HG02852 (cell line): ENCODE measurements around the gene OTOF.

Experiments
- ATAC-seq: cut with Tn5 transposase; IDR thresholded peaks from one replicate; pipeline ENCODE4 v1.9.1; 2021; ENCODE audit warnings: mild to moderate bottlenecking, moderate library complexity; ENCODE audit not compliant: unreplicated experiment

The OTOF gene

GRCh38 chr2:26503231-26503880 lies 25.4 kb upstream of the OTOF start:
- no peak for ATAC-seq

GRCh38 chr2:26500406-26500805 lies 22.5 kb upstream of the OTOF start:
- ATAC-seq = no peak

- no peak for ATAC-seq
Observed at GRCh38 chr2:26495705-26496297, 17.9 kb upstream of the OTOF start.

- no peak for ATAC-seq
Observed at GRCh38 chr2:26494891-26495290, 17.0 kb upstream of the OTOF start.

GRCh38 chr2:26494199-26494598 lies 16.3 kb upstream of the OTOF start:
- no peak for ATAC-seq

- no peak for ATAC-seq
Observed at GRCh38 chr2:26493566-26493965, 15.6 kb upstream of the OTOF start.

- no peak for ATAC-seq
Observed at GRCh38 chr2:26492749-26493515, 15.0 kb upstream of the OTOF start.

GRCh38 chr2:26491563-26492167 lies 13.7 kb upstream of the OTOF start:
- ATAC-seq = no peak

- no peak for ATAC-seq
Observed at GRCh38 chr2:26489213-26489850, 11.4 kb upstream of the OTOF start.

GRCh38 chr2:26488463-26489212 lies 10.7 kb upstream of the OTOF start:
- no peak for ATAC-seq

- no peak for ATAC-seq
Observed at GRCh38 chr2:26487192-26487591, 9.3 kb upstream of the OTOF start.

GRCh38 chr2:26486789-26487188 lies 8.9 kb upstream of the OTOF start:
- ATAC-seq = no peak

GRCh38 chr2:26485725-26486418 lies 7.9 kb upstream of the OTOF start:
- ATAC-seq = no peak

- ATAC-seq = no peak
Observed at GRCh38 chr2:26485099-26485498, 7.2 kb upstream of the OTOF start.

- no peak for ATAC-seq
Observed at GRCh38 chr2:26484579-26484978, 6.7 kb upstream of the OTOF start.

GRCh38 chr2:26483957-26484565 lies 6.1 kb upstream of the OTOF start:
- ATAC-seq = no peak

GRCh38 chr2:26483516-26483915 lies 5.6 kb upstream of the OTOF start:
- ATAC-seq = no peak

GRCh38 chr2:26483027-26483326 lies 5.1 kb upstream of the OTOF start:
- no peak for ATAC-seq

- no peak for ATAC-seq
Observed at GRCh38 chr2:26482211-26483026, 4.5 kb upstream of the OTOF start.
